ENCODE data around the gene SLC25A3.
A peak's percentile ranks its signal among the peaks of the same experiment; 100 is the strongest.
"Not testable (repeated sequence)": the region's sequence is repeated elsewhere in the genome, so short reads cannot be mapped to it uniquely, and the experiment has no call there.

Gene SLC25A3

DNA sequence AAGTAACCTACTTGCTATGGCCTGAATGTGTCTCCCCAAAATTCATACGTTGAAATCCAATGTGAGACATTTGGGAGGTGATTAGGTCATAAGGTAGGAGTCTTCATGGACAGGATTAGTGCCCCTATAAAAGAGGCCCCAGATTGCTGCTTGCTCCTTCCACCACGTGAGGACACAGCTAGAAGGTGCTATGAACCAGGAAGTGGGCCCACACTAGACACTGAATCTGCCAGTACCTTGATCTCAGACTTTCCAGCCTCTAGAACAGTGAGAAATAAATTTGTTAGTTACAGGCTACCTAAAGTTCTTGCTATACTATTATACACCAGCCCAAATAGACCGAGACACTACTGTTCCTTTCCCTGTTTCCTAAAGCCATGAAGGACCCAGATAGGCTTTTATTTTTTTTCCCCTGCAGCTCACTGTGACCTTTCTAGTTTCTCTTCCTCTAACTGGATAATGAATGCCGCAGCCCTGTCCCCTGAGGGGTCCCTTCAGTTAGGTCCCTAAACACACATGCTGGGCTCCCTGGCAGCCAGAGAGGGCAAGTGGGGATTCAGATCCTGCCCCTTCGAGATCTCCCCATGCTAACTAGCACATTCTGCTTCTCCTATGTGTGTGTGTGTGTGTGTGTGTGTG is 19.3 kb downstream of the SLC25A3 start:
- Mint-ChIP-seq H3K36me3 (ENCODE audit: low read depth) (peaks cover 1% of the 10 kb centered on the region), H3K27me3 (ENCODE audit: low read depth) (no peaks in the 10 kb centered on the region), H3K4me1 (ENCODE audit: low read depth) (no peaks in the 10 kb centered on the region), H3K9me3 (no peaks in the 10 kb centered on the region), H3K27ac (peak overlapping the region; percentile 75), H3K4me3 (no peak overlapping the region)
- DNase-seq (ENCODE audit: low spot score) = no peak

DNA sequence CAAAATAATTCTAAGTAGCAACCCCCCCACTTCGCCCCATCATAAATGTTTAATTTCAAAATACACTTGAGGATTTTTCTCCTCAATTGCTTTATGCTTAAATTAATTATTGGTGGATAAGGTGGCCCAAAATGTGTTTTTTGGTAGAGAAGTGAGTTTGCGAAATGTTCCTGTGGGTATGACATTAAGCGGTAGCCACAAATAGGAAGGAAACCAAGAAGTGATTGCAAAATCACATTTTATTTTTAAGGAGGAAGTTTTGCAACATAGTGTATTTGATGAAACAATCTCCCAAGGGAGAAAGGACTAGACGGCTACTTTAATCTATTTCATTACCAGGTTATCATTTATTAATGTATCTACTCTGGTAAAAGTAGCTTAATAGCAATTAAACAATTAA is 25.5 kb downstream of the SLC25A3 start:
- DNase-seq (ENCODE audit: low spot score) = no peak
- H3K9me3 Mint-ChIP-seq = no peaks in the 10 kb centered on the region
- H3K27me3 Mint-ChIP-seq (ENCODE audit: low read depth) = no peaks in the 10 kb centered on the region
- no peak overlapping the region for H3K27ac Mint-ChIP-seq
- H3K36me3 Mint-ChIP-seq (ENCODE audit: low read depth) = peaks cover 1% of the 10 kb centered on the region
- H3K4me3 Mint-ChIP-seq = no peak overlapping the region
- peaks cover 5% of the 10 kb centered on the region for H3K4me1 Mint-ChIP-seq (ENCODE audit: low read depth)

DNA sequence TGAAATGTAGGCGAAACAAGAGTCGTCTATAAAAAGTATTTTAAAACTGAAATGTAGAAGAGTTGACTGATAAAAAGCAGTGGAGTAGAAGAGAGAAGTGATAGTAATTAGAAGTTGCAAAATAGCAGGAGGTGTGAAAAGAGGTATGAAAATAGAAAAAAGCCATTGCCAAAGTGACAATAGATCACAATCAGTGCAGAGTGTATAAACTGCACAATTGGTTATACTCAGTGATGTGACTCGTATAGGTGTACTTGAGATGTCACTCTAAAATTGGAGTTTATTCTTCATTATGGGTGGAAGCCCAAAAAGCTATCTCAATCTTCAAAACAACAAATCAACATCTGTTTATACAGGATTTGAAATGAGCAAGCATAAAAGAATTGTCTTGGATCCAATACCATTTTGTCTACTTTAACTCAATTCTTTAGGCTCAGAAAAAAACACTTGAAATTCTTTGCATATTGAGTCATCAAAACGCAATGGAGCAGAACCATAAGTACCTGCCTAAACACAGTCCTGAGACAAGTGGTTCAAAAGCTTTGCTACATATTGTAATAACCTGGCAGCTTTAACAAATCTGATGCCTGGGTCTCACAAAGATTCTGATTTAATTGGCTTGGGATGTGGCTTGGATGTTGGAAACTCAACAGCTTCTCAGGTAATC is 42.3 kb downstream of the SLC25A3 start:
- no peak for DNase-seq (ENCODE audit: low spot score)
- H3K36me3 Mint-ChIP-seq (ENCODE audit: low read depth) = peaks cover 26% of the 10 kb centered on the region
- H3K27me3 Mint-ChIP-seq (ENCODE audit: low read depth) = no peaks in the 10 kb centered on the region

DNA sequence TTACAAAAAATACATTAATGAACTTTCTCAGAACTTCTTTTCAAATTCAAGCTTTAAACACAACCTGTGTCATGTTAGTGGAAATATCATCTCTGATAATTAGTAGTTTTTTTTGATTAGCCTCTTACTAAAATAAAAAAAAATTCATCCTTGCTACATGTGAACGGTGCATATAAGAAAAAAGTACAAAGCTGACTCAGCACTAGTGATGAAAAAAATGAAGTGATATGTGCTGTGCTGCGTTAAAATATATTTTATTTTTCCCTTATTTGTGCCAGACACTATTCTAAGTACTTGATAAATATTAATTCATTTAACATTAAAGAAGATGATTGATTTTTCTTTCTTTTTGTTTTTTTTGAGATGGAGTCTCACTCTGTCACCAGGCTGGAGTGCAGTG is 43.6 kb downstream of the SLC25A3 start:
- no peak for DNase-seq (ENCODE audit: low spot score)
- H3K9me3 Mint-ChIP-seq = no peaks in the 10 kb centered on the region

More for the DNA sequence above, 42.3 kb downstream of the SLC25A3 start:
- H3K4me3 Mint-ChIP-seq = no peak overlapping the region
- H3K9me3 Mint-ChIP-seq = no peaks in the 10 kb centered on the region
- peaks cover 20% of the 10 kb centered on the region for H3K4me1 Mint-ChIP-seq (ENCODE audit: low read depth)
- H3K27ac Mint-ChIP-seq = no peak overlapping the region

DNA sequence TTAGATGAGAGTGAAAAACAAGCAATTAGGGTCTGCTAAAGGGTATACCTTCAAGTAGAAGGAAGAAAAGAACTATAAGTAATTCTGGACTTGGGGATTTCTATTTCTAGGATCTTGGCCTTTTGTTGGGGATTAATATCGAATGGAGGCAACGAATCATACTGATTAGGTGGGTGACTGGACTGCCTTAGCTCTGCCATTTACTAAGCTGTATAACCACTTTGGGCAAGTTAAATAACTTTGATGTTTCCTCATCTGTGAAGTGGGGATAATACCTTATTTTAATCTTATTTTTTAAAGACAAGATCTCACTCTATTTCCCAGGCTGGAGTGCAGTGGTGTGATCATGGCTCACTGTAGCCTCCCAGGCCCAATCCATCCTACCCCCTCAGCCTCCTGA is 44.5 kb downstream of the SLC25A3 start:
- no peaks in the 10 kb centered on the region for H3K9me3 Mint-ChIP-seq
- no peak for DNase-seq (ENCODE audit: low spot score)
- H3K36me3 Mint-ChIP-seq (ENCODE audit: low read depth) = peaks cover 30% of the 10 kb centered on the region
- peaks cover 32% of the 10 kb centered on the region for H3K4me1 Mint-ChIP-seq (ENCODE audit: low read depth)
- peak overlapping the region; percentile 55 for H3K27ac Mint-ChIP-seq
- no peaks in the 10 kb centered on the region for H3K27me3 Mint-ChIP-seq (ENCODE audit: low read depth)
- H3K4me3 Mint-ChIP-seq = no peak overlapping the region

More for the DNA sequence above, 43.6 kb downstream of the SLC25A3 start:
- H3K4me1 Mint-ChIP-seq (ENCODE audit: low read depth) = peaks cover 28% of the 10 kb centered on the region
- H3K36me3 Mint-ChIP-seq (ENCODE audit: low read depth) = peaks cover 33% of the 10 kb centered on the region
- no peak overlapping the region for H3K27ac Mint-ChIP-seq
- H3K27me3 Mint-ChIP-seq (ENCODE audit: low read depth) = no peaks in the 10 kb centered on the region
- no peak overlapping the region for H3K4me3 Mint-ChIP-seq

DNA sequence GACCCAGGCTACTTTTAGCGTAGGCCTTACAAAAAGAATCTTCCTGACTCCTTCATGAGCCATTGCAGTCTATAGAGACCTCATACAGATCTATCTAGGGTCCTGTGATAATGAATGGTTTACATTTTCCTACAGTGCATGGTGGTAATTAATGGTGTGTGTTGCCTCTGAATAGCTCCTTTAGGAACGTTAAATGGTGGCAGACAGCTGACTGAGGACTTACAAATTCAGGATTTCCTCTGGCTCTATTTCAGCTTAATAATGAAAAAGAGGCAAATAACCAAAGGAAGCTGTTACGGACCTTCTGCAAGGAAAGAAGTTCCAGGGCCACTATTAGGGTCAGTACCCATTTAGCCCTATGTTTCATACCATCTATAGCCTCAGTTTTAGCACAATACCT is 46.0 kb downstream of the SLC25A3 start:
- DNase-seq (ENCODE audit: low spot score) = no peak
- Mint-ChIP-seq H3K36me3 (ENCODE audit: low read depth) (peaks cover 22% of the 10 kb centered on the region), H3K4me1 (ENCODE audit: low read depth) (peaks cover 34% of the 10 kb centered on the region), H3K9me3 (no peaks in the 10 kb centered on the region), H3K27me3 (ENCODE audit: low read depth) (no peaks in the 10 kb centered on the region), H3K27ac (no peak overlapping the region), H3K4me3 (no peak overlapping the region)

DNA sequence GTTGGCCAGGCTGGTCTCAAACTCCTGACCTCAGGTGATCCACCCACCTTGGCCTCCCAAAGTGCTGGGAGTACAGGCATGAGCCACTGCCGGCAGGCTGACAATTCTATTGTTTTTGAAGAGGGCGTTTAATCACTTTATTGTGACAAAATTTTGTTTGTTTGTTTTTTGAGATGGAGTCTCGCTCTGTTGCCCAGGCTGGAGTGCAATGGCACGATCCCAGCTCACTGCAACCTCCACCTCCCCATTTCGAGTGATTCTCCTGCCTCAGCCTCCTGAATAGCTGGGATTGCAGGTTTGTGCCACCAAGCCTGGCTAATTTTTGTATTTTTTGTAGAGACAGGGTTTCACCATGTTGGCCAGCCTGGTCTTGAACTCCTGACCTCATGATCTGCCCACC is 49.3 kb downstream of the SLC25A3 start:
- Mint-ChIP-seq H3K4me3 (peak overlapping the region; percentile 94), H3K4me1 (ENCODE audit: low read depth) (peaks cover 38% of the 10 kb centered on the region), H3K27ac (peak overlapping the region; percentile 67), H3K36me3 (ENCODE audit: low read depth) (peaks cover 20% of the 10 kb centered on the region)
- H3K27me3 Mint-ChIP-seq (ENCODE audit: low read depth); H3K9me3 Mint-ChIP-seq; DNase-seq (ENCODE audit: low spot score): not testable (repeated sequence)

DNA sequence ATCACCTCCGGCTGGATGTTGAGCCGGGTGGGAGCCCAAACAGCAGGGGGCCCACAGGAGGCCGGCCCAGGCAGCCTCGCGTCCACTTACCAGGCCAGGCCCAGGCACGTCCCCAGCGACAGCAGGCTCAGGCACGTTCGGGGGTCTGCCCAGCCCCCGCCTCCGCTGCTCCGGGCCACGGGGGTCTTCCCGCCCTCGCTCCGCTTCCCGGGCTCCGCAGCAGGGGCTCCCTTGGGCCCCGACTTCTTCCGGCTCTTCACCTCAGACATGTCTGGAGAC is 50.9 kb downstream of the SLC25A3 start:
- Mint-ChIP-seq H3K4me3 (peak overlapping the region; percentile 94), H3K27me3 (ENCODE audit: low read depth) (no peaks in the 10 kb centered on the region), H3K36me3 (ENCODE audit: low read depth) (peaks cover 20% of the 10 kb centered on the region), H3K4me1 (ENCODE audit: low read depth) (peaks cover 31% of the 10 kb centered on the region), H3K27ac (peak overlapping the region; percentile 97), H3K9me3 (no peaks in the 10 kb centered on the region)
- no peak for DNase-seq (ENCODE audit: low spot score)

DNA sequence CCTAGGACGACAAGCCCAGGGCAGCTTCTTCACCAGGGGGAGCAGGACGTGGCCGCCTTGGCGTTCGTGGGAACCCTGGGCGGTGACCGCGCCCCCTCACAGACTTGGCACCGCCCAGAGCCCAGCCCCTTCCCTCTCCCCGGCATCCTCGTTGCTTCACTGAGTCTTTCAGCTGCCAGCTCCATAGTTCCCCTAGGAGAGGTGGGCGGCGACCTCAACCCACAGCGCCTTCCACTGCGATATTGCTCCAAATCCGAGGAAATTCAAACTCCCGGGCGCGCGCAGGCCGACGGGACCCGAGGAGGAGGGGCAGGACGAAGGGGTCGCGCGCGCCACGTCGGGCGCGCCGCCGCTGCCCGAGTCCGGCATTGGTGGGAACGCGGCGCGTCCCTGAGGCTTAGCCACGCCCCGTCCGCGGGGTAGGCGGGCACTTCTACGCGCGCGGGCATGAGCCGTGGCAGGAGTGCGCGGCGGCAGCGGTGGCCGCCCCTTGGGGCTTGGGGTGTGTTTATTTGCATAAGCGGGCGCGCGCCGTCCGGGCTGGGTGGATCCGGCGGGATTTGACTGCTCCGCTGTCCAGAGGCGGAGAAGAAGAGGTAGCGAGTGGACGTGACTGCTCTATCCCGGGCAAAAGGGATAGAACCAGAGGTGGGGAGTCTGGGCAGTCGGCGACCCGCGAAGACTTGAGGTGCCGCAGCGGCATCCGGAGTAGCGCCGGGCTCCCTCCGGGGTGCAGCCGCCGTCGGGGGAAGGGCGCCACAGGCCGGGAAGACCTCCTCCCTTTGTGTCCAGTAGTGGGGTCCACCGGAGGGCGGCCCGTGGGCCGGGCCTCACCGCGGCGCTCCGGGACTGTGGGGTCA is 51.5 kb downstream of the SLC25A3 start, which contains the start of the genes APAF1 and IKBIP:
TSS of gene APAF1 (plus strand) at position 579 of the 860 bp plus-strand sequence. CDS start 3,070 bp downstream, outside the sequence.
TSS of gene IKBIP (minus strand) at position 77 of the 860 bp plus-strand sequence. CDS start 87 bp downstream, outside the sequence.
- Mint-ChIP-seq H3K36me3 (ENCODE audit: low read depth) (peaks cover 24% of the 10 kb centered on the region), H3K27ac (peak within 1 kb of the TSS; percentile 97), H3K9me3 (no peaks in the 10 kb centered on the region), H3K4me1 (ENCODE audit: low read depth) (peaks cover 30% of the 10 kb centered on the region), H3K27me3 (ENCODE audit: low read depth) (no peaks in the 10 kb centered on the region), H3K4me3 (peak within 1 kb of the TSS; percentile 96)
- DNase-seq (ENCODE audit: low spot score) = peak; percentile 96

DNA sequence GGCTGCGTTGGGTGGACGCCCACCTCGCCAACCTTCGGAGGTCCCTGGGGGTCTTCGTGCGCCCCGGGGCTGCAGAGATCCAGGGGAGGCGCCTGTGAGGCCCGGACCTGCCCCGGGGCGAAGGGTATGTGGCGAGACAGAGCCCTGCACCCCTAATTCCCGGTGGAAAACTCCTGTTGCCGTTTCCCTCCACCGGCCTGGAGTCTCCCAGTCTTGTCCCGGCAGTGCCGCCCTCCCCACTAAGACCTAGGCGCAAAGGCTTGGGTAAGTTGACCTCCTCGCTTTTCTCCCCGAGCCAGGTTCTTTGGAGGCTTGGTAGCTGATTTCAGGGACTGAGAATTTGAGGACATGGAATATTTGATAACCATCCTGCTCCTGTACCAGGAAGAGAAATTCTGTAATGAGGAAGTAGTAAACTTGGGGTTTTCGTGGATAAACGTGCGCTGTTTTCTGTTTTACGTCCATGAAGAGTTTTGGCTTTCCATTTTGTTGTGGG is 52.1 kb downstream of the SLC25A3 start:
- H3K9me3 Mint-ChIP-seq = no peaks in the 10 kb centered on the region
- DNase-seq (ENCODE audit: low spot score) = peak; percentile 14
- H3K27me3 Mint-ChIP-seq (ENCODE audit: low read depth) = no peaks in the 10 kb centered on the region
- peaks cover 29% of the 10 kb centered on the region for H3K4me1 Mint-ChIP-seq (ENCODE audit: low read depth)
- peaks cover 28% of the 10 kb centered on the region for H3K36me3 Mint-ChIP-seq (ENCODE audit: low read depth)
- peak overlapping the region; percentile 96 for H3K4me3 Mint-ChIP-seq
- peak overlapping the region; percentile 88 for H3K27ac Mint-ChIP-seq

DNA sequence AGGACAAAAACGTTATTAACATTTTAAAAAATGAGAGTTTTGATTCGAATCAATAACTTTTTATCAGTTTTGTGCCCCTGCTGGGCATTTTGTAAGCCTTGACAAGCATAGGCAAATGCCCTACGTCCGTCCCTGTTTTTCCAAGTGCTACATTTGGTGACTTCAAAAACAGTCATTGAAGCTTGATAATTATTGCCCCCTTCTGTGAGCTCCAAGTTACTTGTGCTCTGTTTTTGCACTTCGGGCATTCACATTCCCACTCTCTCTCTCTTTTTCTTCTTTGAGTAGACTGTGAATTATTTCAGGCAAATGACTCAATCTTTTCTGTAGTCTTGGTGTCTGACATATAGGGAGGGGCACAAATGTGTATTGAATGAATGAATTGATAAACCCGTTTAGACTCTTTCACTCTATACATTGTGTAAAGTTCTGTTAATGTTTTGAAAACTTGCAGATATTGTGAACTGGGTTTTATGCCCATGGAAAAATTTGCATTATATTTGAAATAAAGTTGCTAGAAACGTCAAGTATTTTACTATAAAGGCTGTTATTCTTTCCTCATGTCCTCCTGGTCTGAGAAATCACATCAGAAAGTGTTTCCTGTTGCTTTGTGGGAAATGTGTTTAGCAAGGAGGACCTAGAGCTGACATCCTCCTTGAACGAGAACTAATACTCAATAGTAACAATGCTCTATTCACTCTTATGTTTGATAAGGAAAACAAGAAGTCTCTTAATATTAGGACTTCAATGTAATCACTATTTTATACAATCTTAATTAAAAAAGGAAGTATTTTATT is 53.0 kb downstream of the SLC25A3 start:
- H3K9me3 Mint-ChIP-seq = no peaks in the 10 kb centered on the region
- peaks cover 30% of the 10 kb centered on the region for H3K36me3 Mint-ChIP-seq (ENCODE audit: low read depth)
- no peak for DNase-seq (ENCODE audit: low spot score)
- H3K27ac Mint-ChIP-seq = peak overlapping the region; percentile 46
- peaks cover 24% of the 10 kb centered on the region for H3K4me1 Mint-ChIP-seq (ENCODE audit: low read depth)
- peak overlapping the region; percentile 96 for H3K4me3 Mint-ChIP-seq
- H3K27me3 Mint-ChIP-seq (ENCODE audit: low read depth) = no peaks in the 10 kb centered on the region

DNA sequence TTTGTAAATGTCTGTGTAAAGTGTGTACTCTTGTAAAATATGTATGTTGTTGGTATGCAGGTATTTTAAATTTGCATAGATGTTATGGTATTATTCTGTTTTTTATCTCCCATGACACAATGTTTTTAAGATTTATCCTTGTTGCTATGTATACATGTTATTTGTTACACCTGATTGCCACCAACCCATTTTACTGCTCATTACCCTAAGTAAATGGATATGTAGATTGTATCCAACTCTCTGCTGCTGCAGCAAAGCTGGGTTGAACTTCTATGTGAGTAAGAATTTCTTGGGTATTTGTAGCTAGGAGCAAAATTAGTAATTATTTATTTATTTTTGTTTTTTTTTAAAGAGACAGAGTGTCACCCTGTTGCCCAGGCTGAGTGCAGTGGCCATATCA is 57.8 kb downstream of the SLC25A3 start:
- Mint-ChIP-seq H3K27ac (no peak overlapping the region), H3K27me3 (ENCODE audit: low read depth) (no peaks in the 10 kb centered on the region), H3K36me3 (ENCODE audit: low read depth) (peaks cover 31% of the 10 kb centered on the region), H3K4me1 (ENCODE audit: low read depth) (peaks cover 17% of the 10 kb centered on the region), H3K9me3 (no peaks in the 10 kb centered on the region), H3K4me3 (no peak overlapping the region)
- no peak for DNase-seq (ENCODE audit: low spot score)

DNA sequence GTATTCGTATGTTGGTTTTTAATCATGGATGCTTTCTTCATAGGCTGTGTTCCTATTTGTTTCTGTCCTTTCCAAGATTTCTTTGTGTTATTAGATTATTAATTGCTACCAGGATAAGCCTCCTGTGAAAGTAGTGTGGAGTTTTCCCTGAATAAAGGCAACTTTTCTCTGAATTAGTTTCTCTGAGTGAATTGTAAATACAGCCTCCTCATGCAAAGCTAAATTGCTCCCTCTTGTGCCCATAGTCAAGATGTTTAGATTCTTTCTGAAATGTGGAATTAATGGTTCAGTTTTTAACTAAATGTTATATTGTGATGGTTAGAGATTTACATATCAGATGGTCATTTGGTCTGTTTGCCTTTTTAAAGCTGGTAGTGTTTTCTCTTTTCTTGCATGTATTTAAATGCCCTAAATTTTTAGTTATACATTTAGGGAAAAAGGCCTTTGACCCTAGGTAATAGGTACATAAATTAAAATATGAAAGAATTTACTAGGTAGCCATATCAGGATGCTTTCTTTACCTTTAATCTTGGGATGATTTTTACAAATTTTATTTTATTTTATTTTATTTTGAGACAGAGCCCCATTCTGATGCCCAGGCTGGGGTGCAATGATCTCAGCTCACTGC is 60.5 kb downstream of the SLC25A3 start:
- no peak overlapping the region for H3K4me3 Mint-ChIP-seq
- no peak overlapping the region for H3K27ac Mint-ChIP-seq
- no peak for DNase-seq (ENCODE audit: low spot score)
- no peaks in the 10 kb centered on the region for H3K9me3 Mint-ChIP-seq
- H3K36me3 Mint-ChIP-seq (ENCODE audit: low read depth) = peaks cover 40% of the 10 kb centered on the region
- H3K4me1 Mint-ChIP-seq (ENCODE audit: low read depth) = peaks cover 14% of the 10 kb centered on the region
- H3K27me3 Mint-ChIP-seq (ENCODE audit: low read depth) = no peaks in the 10 kb centered on the region

Data from T-helper 2 cell treated with Interferon-gamma antibody and Interleukin-4, amounts not matched to agents 5 μg/mL and 100 μg/mL, for 36 hours (primary cell).